GM23338 (cell line): Measurements from ENCODE around the gene PTPRN2.

ENCODE experiments used
- CREB1 ChIP-seq: fragments of 250-450 bp; sonication (Bioruptor Pico); IDR thresholded peaks from 2 replicates; pipeline ENCODE4 v1.5.0; 2020; ENCODE audit warnings: low read depth, mild to moderate bottlenecking, moderate library complexity
- EZH2 ChIP-seq: fragments of 200-600 bp; sonication (generic); IDR thresholded peaks from one replicate; pipeline ENCODE4 v1.8.0; 2017; ENCODE audit warnings: antibody characterized with exemption, mild to moderate bottlenecking, low read depth; ENCODE audit not compliant: unreplicated experiment
- EZH2phosphoT487 ChIP-seq: fragments of 200-600 bp; sonication (generic); IDR thresholded peaks from one replicate; pipeline ENCODE4 v1.8.1; 2018; ENCODE audit warnings: antibody characterized with exemption; ENCODE audit not compliant: unreplicated experiment
- JUNB ChIP-seq: IDR thresholded peaks from one replicate; pipeline ENCODE4 v1.6.1; 2016; ENCODE audit warnings: antibody characterized with exemption; ENCODE audit not compliant: unreplicated experiment
- NANOG ChIP-seq: IDR thresholded peaks from 2 replicates; pipeline ENCODE4 v1.6.1; 2016; ENCODE audit warnings: antibody characterized with exemption, borderline replicate concordance
- POLR2AphosphoS5 ChIP-seq: IDR thresholded peaks from 2 replicates; pipeline ENCODE4 v1.6.1; 2016; ENCODE audit warnings: antibody characterized with exemption, low read depth
- STAT1 ChIP-seq: IDR thresholded peaks from one replicate; pipeline ENCODE4 v1.6.1; 2016; ENCODE audit warnings: antibody characterized with exemption; ENCODE audit not compliant: unreplicated experiment
- ZNF114 ChIP-seq: fragments of 250-450 bp; sonication (Bioruptor Pico); IDR thresholded peaks from 2 replicates; pipeline ENCODE4 v1.5.0; 2020; ENCODE audit warnings: mild to moderate bottlenecking, moderate library complexity
- ZNF331 ChIP-seq: fragments of 250-450 bp; sonication (Bioruptor Pico); IDR thresholded peaks from 2 replicates; pipeline ENCODE4 v1.5.0; 2020; ENCODE audit warnings: low read depth, mild to moderate bottlenecking, moderate library complexity
- TF ChIP-seq, protein P1 (sequence below), 2 experiments: fragments of 200-600 bp in 1 of 2; sonication (generic) in 1 of 2; conservative IDR thresholded peaks; 2 replicates each; pipeline versions ENCODE4 v1.5.1 to v1.6.1; 2016 to 2017; ENCODE audit warnings: antibody characterized with exemption in 2 of 2, low read depth in 2 of 2, mild to moderate bottlenecking in 2 of 2, moderate library complexity in 1 of 2

- TF ChIP-seq, protein P1, sequence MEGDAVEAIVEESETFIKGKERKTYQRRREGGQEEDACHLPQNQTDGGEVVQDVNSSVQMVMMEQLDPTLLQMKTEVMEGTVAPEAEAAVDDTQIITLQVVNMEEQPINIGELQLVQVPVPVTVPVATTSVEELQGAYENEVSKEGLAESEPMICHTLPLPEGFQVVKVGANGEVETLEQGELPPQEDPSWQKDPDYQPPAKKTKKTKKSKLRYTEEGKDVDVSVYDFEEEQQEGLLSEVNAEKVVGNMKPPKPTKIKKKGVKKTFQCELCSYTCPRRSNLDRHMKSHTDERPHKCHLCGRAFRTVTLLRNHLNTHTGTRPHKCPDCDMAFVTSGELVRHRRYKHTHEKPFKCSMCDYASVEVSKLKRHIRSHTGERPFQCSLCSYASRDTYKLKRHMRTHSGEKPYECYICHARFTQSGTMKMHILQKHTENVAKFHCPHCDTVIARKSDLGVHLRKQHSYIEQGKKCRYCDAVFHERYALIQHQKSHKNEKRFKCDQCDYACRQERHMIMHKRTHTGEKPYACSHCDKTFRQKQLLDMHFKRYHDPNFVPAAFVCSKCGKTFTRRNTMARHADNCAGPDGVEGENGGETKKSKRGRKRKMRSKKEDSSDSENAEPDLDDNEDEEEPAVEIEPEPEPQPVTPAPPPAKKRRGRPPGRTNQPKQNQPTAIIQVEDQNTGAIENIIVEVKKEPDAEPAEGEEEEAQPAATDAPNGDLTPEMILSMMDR (conservative IDR thresholded peaks at IDR 0.05; ENCODE audit: low read depth in 2 of 2) = peak; percentile 36 to 40
- TF ChIP-seq EZH2 (no peak), JUNB (no peak), POLR2AphosphoS5 (no peak), CREB1 (CRISPR knock-in tag) (no peak), NANOG (no peak), ZNF114 (CRISPR knock-in tag) (no peak), EZH2phosphoT487 (no peak), ZNF331 (CRISPR knock-in tag) (no peak), STAT1 (no peak)
Observed at GRCh38 chr7:158414002-158414401, 173.6 kb downstream of the PTPRN2 start.
